DMS53 treated with DMSO at 0.1 percent for 48 hours (cell line): ENCODE measurements around the gene MRPS25.
"Not testable (repeated sequence)": the region's sequence is repeated elsewhere in the genome, so short reads cannot be mapped to it uniquely, and the experiment has no call there.

Experiments used
- DNase-seq: peaks from one replicate; lab custom pipeline; 2025; ENCODE audit not compliant: unreplicated experiment; lab: John Stamatoyannopoulos, UW

Gene MRPS25

GRCh38 chr3:15044326-15044725 lies 20.8 kb downstream of the MRPS25 start:
- DNase-seq, result no peak

DNA sequence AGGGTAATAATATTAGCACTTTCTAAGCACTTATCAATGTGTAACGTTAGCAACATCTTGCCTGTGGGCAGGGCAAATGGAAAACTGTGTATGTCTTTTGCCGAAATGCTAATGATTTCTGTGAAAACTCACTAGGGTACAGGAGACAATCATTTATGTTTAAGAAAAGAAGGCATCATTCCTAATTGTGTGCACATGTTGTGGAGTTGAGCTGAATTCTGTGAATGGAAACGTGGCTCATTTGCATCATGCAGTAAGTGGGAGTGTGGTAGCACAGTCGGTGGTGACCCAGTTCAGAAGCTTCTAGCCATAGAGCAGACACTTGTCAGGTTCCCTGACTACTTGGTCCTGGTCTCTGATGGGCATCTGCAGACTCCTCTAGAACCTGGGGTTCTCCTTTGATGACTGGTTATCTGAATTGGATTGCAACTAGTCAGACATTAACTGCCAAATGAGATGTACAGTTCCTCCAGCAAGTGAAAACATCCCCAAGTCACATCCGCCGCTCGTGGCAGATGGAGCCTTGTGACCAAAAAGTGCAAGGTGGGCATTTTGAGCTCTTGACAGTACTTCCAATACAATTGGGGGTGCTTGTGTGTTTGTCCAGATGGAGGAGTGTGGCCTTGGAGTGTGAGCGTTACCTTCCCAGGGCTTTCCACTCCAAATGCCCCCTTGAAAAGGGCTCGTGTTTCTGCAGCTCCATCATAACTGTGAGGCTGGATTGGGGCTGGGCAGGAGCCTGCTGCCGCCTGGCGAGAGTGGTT lies 21.5 kb downstream of the MRPS25 start:
- DNase-seq, result no peak

- DNase-seq, result no peak
These were observed 22.2 kb downstream of the MRPS25 start for GRCh38 chr3:15042936-15043335.

DNA sequence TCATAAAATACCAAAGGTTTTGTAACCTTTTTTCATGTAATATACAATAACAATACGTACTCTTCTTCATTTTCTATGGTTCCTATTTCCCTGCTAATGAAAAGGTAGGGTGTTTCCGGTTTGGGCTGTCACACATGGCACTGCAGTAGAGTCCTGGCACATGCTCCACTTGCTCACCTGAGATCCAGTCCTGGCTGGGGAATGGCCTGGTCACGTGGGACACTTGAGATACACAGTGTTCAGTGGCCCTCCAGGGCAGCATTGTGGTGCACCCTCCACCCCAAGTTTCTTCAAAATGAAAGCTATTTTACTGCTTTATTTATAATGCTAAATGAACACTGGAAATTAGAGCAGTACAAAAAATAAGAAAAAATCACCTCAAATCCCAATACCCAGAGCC lies 23.2 kb downstream of the MRPS25 start:
- DNase-seq, result no peak

- DNase-seq, result no peak
These were observed 24.3 kb downstream of the MRPS25 start for GRCh38 chr3:15040844-15041243.

GRCh38 chr3:15038306-15038705 lies 26.8 kb downstream of the MRPS25 start:
- DNase-seq, result no peak

DNA sequence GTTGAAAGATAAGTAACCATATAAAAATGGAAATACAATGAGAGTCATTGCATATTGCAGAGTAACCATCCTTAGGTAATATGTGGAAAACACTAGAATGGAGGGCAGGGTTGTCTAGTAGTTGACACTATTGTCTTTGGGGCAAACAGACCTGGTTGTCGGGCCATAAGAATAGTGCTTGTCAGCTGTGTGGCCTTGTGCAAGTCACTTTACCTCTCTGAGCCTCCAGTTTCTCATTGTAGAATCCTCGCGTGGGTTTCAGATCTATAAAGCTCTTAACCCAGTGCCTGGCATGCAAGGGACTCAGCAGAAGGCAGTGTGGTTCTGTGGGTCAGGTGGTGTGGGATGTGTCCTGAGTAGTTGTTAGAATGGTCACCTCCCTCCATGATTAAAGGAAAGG lies 32.0 kb downstream of the MRPS25 start:
- DNase-seq, result no peak

DNA sequence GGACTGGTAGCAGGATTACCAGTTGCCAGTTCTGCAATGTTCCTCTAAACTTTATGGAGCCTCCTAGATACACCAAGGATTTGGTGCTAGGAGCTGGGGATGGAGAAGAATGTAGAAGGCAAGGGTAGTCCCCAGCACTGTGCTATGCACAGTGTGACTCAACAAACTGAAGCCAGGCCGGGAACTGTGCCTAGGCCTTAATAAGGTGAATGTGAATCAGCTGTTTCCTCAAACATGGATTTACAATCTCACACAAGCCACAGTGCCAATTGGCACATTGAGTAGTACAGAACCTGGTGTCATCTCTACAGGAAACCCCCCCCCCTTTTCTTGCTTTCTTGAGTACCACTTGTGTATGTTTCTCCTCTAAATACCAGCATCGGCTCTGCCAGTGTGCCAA lies 32.5 kb downstream of the MRPS25 start:
- DNase-seq, result no peak

DNA sequence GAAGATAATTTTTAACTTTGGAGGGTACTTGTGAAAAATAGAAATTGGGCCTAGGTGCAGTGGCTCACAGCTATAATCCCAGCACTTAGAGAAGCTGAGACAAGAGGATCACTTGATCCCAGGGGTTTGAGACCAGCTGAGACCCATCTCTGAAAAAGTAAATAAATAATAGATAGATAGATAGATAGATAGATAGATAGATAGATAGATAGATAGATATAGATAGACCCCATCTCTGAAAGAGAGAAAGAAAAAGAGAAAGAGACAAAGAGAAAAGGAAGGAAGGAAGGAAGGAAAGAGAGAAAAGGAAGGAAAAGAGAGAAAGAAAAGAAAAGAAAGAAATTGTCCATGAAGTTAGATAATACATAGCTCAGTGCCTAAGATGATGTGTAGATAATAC lies 35.5 kb downstream of the MRPS25 start:
- no peak for DNase-seq

DNA sequence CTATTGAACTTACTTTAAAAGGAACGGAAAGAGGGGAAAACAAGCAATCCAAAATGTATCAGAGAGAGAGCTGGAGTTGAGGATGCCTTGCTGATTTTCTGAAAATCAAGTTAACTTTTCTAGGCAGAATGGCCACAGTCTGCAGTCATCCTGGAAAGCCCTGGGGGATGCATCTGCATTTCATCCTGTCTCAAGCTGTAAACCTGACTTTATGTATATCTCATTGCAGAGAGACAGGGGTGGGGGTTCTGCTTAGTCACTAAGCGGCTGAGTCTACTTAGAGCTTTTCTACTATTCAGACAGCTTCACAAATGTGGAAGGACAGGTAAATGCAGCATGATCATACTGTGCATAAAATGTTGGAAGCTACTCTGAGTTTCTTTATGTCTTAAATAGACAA lies 41.4 kb downstream of the MRPS25 start:
- no peak for DNase-seq

DNA sequence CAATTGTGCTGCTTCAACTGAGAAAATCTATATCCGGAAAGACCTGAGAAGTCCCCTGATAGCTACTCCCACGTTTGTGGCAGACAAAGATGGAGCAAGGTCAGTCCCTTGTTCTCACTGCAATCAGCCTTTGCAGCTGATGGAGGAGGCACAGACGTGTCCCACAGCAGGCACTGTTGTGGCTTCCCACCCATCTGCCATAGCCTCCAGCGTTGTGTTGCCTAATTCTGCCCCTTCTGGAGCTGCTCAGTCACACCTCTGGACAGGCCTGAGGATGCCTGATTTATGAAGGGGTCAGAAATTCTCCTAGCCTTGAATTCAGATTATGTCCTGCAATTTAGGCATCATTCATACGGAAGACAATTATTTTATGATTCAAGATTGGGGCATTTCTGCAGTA lies 41.9 kb downstream of the MRPS25 start:
- no peak for DNase-seq

- DNase-seq, result no peak
These were observed 47.9 kb downstream of the MRPS25 start for GRCh38 chr3:15017191-15017590.

- no peak for DNase-seq
These were observed 49.7 kb downstream of the MRPS25 start for GRCh38 chr3:15015456-15015855.

- no peak for DNase-seq
These were observed 50.3 kb downstream of the MRPS25 start for GRCh38 chr3:15014606-15015328.

- no peak for DNase-seq
These were observed 53.9 kb downstream of the MRPS25 start for GRCh38 chr3:15011174-15011573.

GRCh38 chr3:15010664-15011063 lies 54.5 kb downstream of the MRPS25 start:
- DNase-seq, result no peak

DNA sequence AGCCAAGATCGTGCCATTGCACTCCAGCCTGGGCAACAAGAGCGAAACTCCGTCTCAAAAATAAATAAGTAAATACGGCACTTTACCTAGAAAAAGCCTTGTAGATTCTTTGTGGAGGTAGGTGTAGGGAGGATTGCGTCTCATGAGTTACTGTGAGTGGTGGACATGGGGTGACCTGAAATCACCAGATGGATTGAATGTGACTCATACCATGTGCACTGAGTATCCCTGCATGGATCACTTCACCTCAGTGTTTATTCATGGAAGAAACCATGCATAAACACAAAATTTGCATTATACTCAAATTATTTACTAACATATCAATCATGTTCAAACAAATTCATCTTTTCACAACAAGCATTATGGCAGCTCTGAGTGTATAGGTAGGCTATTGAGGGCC lies 55.9 kb downstream of the MRPS25 start:
- DNase-seq, result no peak

GRCh38 chr3:15007681-15008141 lies 57.4 kb downstream of the MRPS25 start:
- peak; percentile 1 for DNase-seq

- DNase-seq, result not testable (repeated sequence)
These were observed 65.9 kb downstream of the MRPS25 start for GRCh38 chr3:14999182-14999581.
